HEK293 (cell line): Measurements from ENCODE around the gene FOXN1.

Experiments
- CTCF ChIA-PET: fragments of 350-600 bp; formaldehyde crosslinking; extraction: SDS; loops from one replicate; lab custom pipeline; 2021; ENCODE audit warnings: antibody characterized with exemption; lab: Yijun Ruan, JAX
- POLR2A ChIA-PET: fragments of 300-600 bp; formaldehyde crosslinking; extraction: SDS; loops from one replicate; lab custom pipeline; 2020; ENCODE audit warnings: antibody characterized with exemption, inconsistent platforms; lab: Yijun Ruan, JAX
- H3K27ac ChIP-seq: fragments of 200-500 bp; sonication (Bioruptor generic); 2 replicates; pipeline ENCODE4 v1.5.1; 2014; ENCODE audit warnings: low read depth, low read length, control low read depth, inconsistent platforms; ENCODE audit errors: extremely low read depth
- H3K36me3 ChIP-seq, 2 experiments: fragments of 200-500 bp in 1 of 2; sonication (Bioruptor generic) in 1 of 2; 1 replicate in 1 of 2; 2 replicates in 1 of 2; pipeline ENCODE4 v1.5.1; 2014 to 2017; ENCODE audit warnings: inconsistent platforms in 2 of 2, low read length in 2 of 2; ENCODE audit not compliant: control insufficient read depth in 2 of 2, insufficient read depth in 1 of 2
- H3K4me1 ChIP-seq: fragments of 200-500 bp; sonication (Bioruptor generic); 2 replicates; pipeline ENCODE4 v1.5.1; 2014; ENCODE audit warnings: mild to moderate bottlenecking, low read length, inconsistent platforms; ENCODE audit not compliant: control insufficient read depth, insufficient read depth
- H3K4me3 ChIP-seq: 2 replicates; pipeline ENCODE4 v1.5.1; 2011; ENCODE audit warnings: low read depth, mild to moderate bottlenecking, control low read depth, low read length, moderate library complexity
- H3K9me3 ChIP-seq: fragments of 200-500 bp; sonication (Bioruptor generic); 2 replicates; pipeline ENCODE4 v1.5.1; 2014; ENCODE audit warnings: low read depth, low read length, inconsistent platforms; ENCODE audit not compliant: control insufficient read depth, insufficient read depth
- GLI4 ChIP-seq: fragments of 450-650 bp; formaldehyde crosslinking; IDR thresholded peaks from 2 replicates; pipeline ENCODE4 v1.5.1; 2016; ENCODE audit warnings: missing biosample characterization, missing genetic modification characterization
- HIC1 ChIP-seq: fragments of 450-650 bp; formaldehyde crosslinking; IDR thresholded peaks from 2 replicates; pipeline ENCODE4 v1.5.1; 2016; ENCODE audit warnings: missing biosample characterization, missing genetic modification characterization
- MEIS1 ChIP-seq: sonication (generic); formaldehyde crosslinking; IDR thresholded peaks from 2 replicates; pipeline ENCODE4 v1.8.1; 2022; ENCODE audit warnings: missing genetic modification reagents, mild to moderate bottlenecking, borderline replicate concordance
- ZBTB1 ChIP-seq: fragments of 450-650 bp; formaldehyde crosslinking; IDR thresholded peaks from 2 replicates; pipeline ENCODE4 v1.5.1; 2016; ENCODE audit warnings: missing biosample characterization, missing genetic modification characterization
- ZBTB17 ChIP-seq: fragments of 450-650 bp; formaldehyde crosslinking; IDR thresholded peaks from 2 replicates; pipeline ENCODE4 v1.5.1; 2016; ENCODE audit warnings: missing biosample characterization, missing genetic modification characterization
- ZFP3 ChIP-seq: fragments of 450-650 bp; formaldehyde crosslinking; IDR thresholded peaks from 2 replicates; pipeline ENCODE4 v1.5.1; 2016; ENCODE audit warnings: low read depth, missing biosample characterization, missing genetic modification characterization
- ZNF133 ChIP-seq: fragments of 450-650 bp; formaldehyde crosslinking; IDR thresholded peaks from 2 replicates; pipeline ENCODE4 v1.5.1; 2016; ENCODE audit warnings: missing biosample characterization, missing genetic modification characterization
- ZNF140 ChIP-seq: fragments of 450-650 bp; formaldehyde crosslinking; IDR thresholded peaks from 2 replicates; pipeline ENCODE4 v1.5.1; 2016; ENCODE audit warnings: missing biosample characterization, missing genetic modification characterization
- ZNF184 ChIP-seq: fragments of 450-650 bp; IDR thresholded peaks from 2 replicates; pipeline ENCODE4 v1.5.1; 2018; ENCODE audit warnings: missing biosample characterization, mild to moderate bottlenecking, missing genetic modification characterization
- ZNF19 ChIP-seq: fragments of 450-650 bp; formaldehyde crosslinking; IDR thresholded peaks from 2 replicates; pipeline ENCODE4; 2016; ENCODE audit warnings: missing biosample characterization, missing genetic modification characterization, low read depth
- ZNF2 ChIP-seq: fragments of 450-650 bp; formaldehyde crosslinking; IDR thresholded peaks from 2 replicates; pipeline ENCODE4 v1.5.1; 2016; ENCODE audit warnings: missing biosample characterization, missing genetic modification characterization
- ZNF23 ChIP-seq: fragments of 450-650 bp; formaldehyde crosslinking; IDR thresholded peaks from 2 replicates; pipeline ENCODE4 v1.5.1; 2016; ENCODE audit warnings: missing biosample characterization, missing genetic modification characterization, borderline replicate concordance
- ZNF292 ChIP-seq: fragments of 450-650 bp; formaldehyde crosslinking; IDR thresholded peaks from 2 replicates; pipeline ENCODE4 v1.5.1; 2016; ENCODE audit warnings: low read depth, missing biosample characterization, missing genetic modification characterization, borderline replicate concordance
- ZNF341 ChIP-seq: fragments of 450-650 bp; formaldehyde crosslinking; IDR thresholded peaks from 2 replicates; pipeline ENCODE4; 2016; ENCODE audit warnings: low read depth, missing biosample characterization, missing genetic modification characterization
- ZNF423 ChIP-seq: fragments of 450-650 bp; formaldehyde crosslinking; IDR thresholded peaks from 2 replicates; pipeline ENCODE4 v1.5.1; 2016; ENCODE audit warnings: missing biosample characterization, missing genetic modification characterization
- ZNF473 ChIP-seq: fragments of 450-650 bp; formaldehyde crosslinking; IDR thresholded peaks from 2 replicates; pipeline ENCODE4 v1.5.1; 2017; ENCODE audit warnings: missing biosample characterization, missing genetic modification characterization
- ZNF514 ChIP-seq: fragments of 450-650 bp; formaldehyde crosslinking; IDR thresholded peaks from 2 replicates; pipeline ENCODE4 v1.5.1; 2016; ENCODE audit warnings: missing biosample characterization, missing genetic modification characterization
- ZNF544 ChIP-seq: fragments of 450-650 bp; formaldehyde crosslinking; IDR thresholded peaks from 2 replicates; pipeline ENCODE4 v1.5.0; 2017; ENCODE audit warnings: missing biosample characterization, missing genetic modification characterization
- ZNF548 ChIP-seq: fragments of 450-650 bp; formaldehyde crosslinking; IDR thresholded peaks from 2 replicates; pipeline ENCODE4 v1.5.1; 2016; ENCODE audit warnings: missing biosample characterization, missing genetic modification characterization
- ZNF555 ChIP-seq: fragments of 450-650 bp; formaldehyde crosslinking; conservative IDR thresholded peaks from 2 replicates; pipeline ENCODE4 v1.5.1; 2017; ENCODE audit warnings: missing biosample characterization, mild to moderate bottlenecking, missing genetic modification characterization, inconsistent platforms
- ZNF654 ChIP-seq: fragments of 450-650 bp; formaldehyde crosslinking; IDR thresholded peaks from 2 replicates; pipeline ENCODE4 v1.5.1; 2016; ENCODE audit warnings: low read depth, missing biosample characterization, missing genetic modification characterization
- ZNF658 ChIP-seq: fragments of 450-650 bp; formaldehyde crosslinking; IDR thresholded peaks from 2 replicates; pipeline ENCODE4; 2016; ENCODE audit warnings: missing biosample characterization, missing genetic modification characterization
- ZNF692 ChIP-seq: fragments of 450-650 bp; formaldehyde crosslinking; IDR thresholded peaks from 2 replicates; pipeline ENCODE4 v1.5.1; 2016; ENCODE audit warnings: missing biosample characterization, missing genetic modification characterization
- ZNF768 ChIP-seq: fragments of 450-650 bp; formaldehyde crosslinking; IDR thresholded peaks from 2 replicates; pipeline ENCODE4 v1.5.1; 2018; ENCODE audit warnings: missing biosample characterization, mild to moderate bottlenecking, missing genetic modification characterization
- ZSCAN4 ChIP-seq: fragments of 450-650 bp; formaldehyde crosslinking; IDR thresholded peaks from 2 replicates; pipeline ENCODE4 v1.5.1; 2017; ENCODE audit warnings: missing biosample characterization, missing genetic modification characterization

The FOXN1 gene

GRCh38 chr17:28466001-28466400 lies 40.1 kb upstream of the FOXN1 start:
- no peaks in the 10 kb centered on the region for H3K9me3 ChIP-seq
- ChIA-PET POLR2A (no interaction called here), CTCF (no interaction called here)
- H3K36me3 ChIP-seq = no peaks in the 10 kb centered on the region
- no peak overlapping the region for H3K4me3 ChIP-seq
- H3K27ac ChIP-seq = no peak overlapping the region
- no peak for TF ChIP-seq ZNF184 (tag by site-specific recombination)
- TF ChIP-seq ZNF23 = no peak
- no peak for TF ChIP-seq ZNF654
- TF ChIP-seq ZNF658 = no peak
- TF ChIP-seq ZNF548 (tag by site-specific recombination) = no peak
- TF ChIP-seq ZNF555 (tag by site-specific recombination) = no peak
- TF ChIP-seq ZNF19 (tag by site-specific recombination) = no peak
- TF ChIP-seq ZNF341 (tag by site-specific recombination) = no peak
- no peak for TF ChIP-seq MEIS1 (CRISPR knock-in tag)
- no peak for TF ChIP-seq ZNF423 (tag by site-specific recombination)
- TF ChIP-seq ZSCAN4 (tag by site-specific recombination) = no peak
- no peak for TF ChIP-seq ZBTB1 (tag by site-specific recombination)
- no peak for TF ChIP-seq ZNF768 (tag by site-specific recombination)
- H3K4me1 ChIP-seq = peaks cover 3% of the 10 kb centered on the region; the same call in 1 of the 2 replicates

- POLR2A ChIA-PET = interaction anchor here (0.6 kb wide), 1 partner anchor 66 kb away, joined by 3 read pairs; no protein-coding TSS in a partner anchor
- Histone ChIP-seq H3K9me3 (no peaks in the 10 kb centered on the region), H3K27ac (no peak overlapping the region), H3K36me3 (no peaks in the 10 kb centered on the region), H3K4me3 (no peak overlapping the region), H3K4me1 (peaks cover 3% of the 10 kb centered on the region; the same call in 1 of the 2 replicates)
- TF ChIP-seq ZNF555 (tag by site-specific recombination) (no peak), ZNF2 (tag by site-specific recombination) (no peak), ZNF140 (tag by site-specific recombination) (no peak)
- CTCF ChIA-PET = interaction anchor here (0.6 to 0.9 kb wide), 3 partner anchors 12 to 26 kb away, joined by 3 read pairs; no protein-coding TSS in a partner anchor
Observed at GRCh38 chr17:28466521-28467048, 39.6 kb upstream of the FOXN1 start.

GRCh38 chr17:28467456-28468025 lies 38.6 kb upstream of the FOXN1 start:
- POLR2A ChIA-PET = no interaction called here
- CTCF ChIA-PET = interaction anchor here (1.2 kb wide), 1 partner anchor 51 kb away, joined by 4 read pairs; no protein-coding TSS in a partner anchor

More at GRCh38 chr17:28467456-28468025, 38.6 kb upstream of the FOXN1 start:
- TF ChIP-seq ZNF473 = no peak
- TF ChIP-seq ZNF544 (tag by site-specific recombination) = no peak
- no peak for TF ChIP-seq ZFP3 (tag by site-specific recombination)
- no peak for TF ChIP-seq ZNF548 (tag by site-specific recombination)
- no peak for TF ChIP-seq ZNF133 (tag by site-specific recombination)
- TF ChIP-seq HIC1 = no peak
- no peak for TF ChIP-seq ZNF514 (tag by site-specific recombination)
- no peak for TF ChIP-seq ZNF692 (tag by site-specific recombination)
- no peak for TF ChIP-seq ZNF292 (tag by site-specific recombination)
- TF ChIP-seq GLI4 = no peak
- TF ChIP-seq ZBTB17 (tag by site-specific recombination) = no peak
- TF ChIP-seq, all 188 proteins: peak for 0
- peaks cover 3% of the 10 kb centered on the region; the same call in 1 of the 2 replicates for H3K4me1 ChIP-seq
- no peak overlapping the region for H3K27ac ChIP-seq
- H3K9me3 ChIP-seq = no peaks in the 10 kb centered on the region
- H3K36me3 ChIP-seq = no peaks in the 10 kb centered on the region
- no peak overlapping the region for H3K4me3 ChIP-seq
